Measurements from ENCODE around the gene GALE.
"Not testable (repeated sequence)": the region's sequence is repeated elsewhere in the genome, so short reads cannot be mapped to it uniquely, and the experiment has no call there.

GALE gene

GRCh38 chr1:23791516-23792047, 9.0 kb downstream of the GALE start:
- DNase-seq = peak; percentile 52

- peak; percentile 95 for DNase-seq
These were observed 9.6 kb downstream of the GALE start, which contains the start of gene LYPLA2 for GRCh38 chr1:23790696-23791515. LYPLA2 (plus strand) TSS chr1:23791145; CDS start chr1:23792683, 1,538 bp downstream.

GRCh38 chr1:23788695-23789094, 11.9 kb downstream of the GALE start:
- no peak for DNase-seq

GRCh38 chr1:23787701-23788100, 12.9 kb downstream of the GALE start:
- DNase-seq = no peak

GRCh38 chr1:23784846-23785245, 15.7 kb downstream of the GALE start:
- DNase-seq = no peak

GRCh38 chr1:23783141-23783540, 17.4 kb downstream of the GALE start:
- not testable (repeated sequence) for DNase-seq

- no peak for DNase-seq
These were observed 20.7 kb downstream of the GALE start for GRCh38 chr1:23779826-23780371.

- DNase-seq = peak; percentile 85
These were observed 22.4 kb downstream of the GALE start, which contains the start of gene PITHD1 for GRCh38 chr1:23777979-23778814. PITHD1 (plus strand) TSS chr1:23778418; CDS start chr1:23778516, 98 bp downstream.

- no peak for DNase-seq
These were observed 24.3 kb downstream of the GALE start for GRCh38 chr1:23776217-23776616.

GRCh38 chr1:23774174-23774880, 26.2 kb downstream of the GALE start:
- no peak for DNase-seq

GRCh38 chr1:23772854-23773242, 27.7 kb downstream of the GALE start:
- DNase-seq = no peak

GRCh38 chr1:23772049-23772853, 28.3 kb downstream of the GALE start:
- peak; percentile 91 for DNase-seq

GRCh38 chr1:23768733-23769132, 31.8 kb downstream of the GALE start:
- no peak for DNase-seq

GRCh38 chr1:23763041-23763577, 37.4 kb downstream of the GALE start:
- DNase-seq = no peak

- DNase-seq = no peak
These were observed 41.3 kb downstream of the GALE start for GRCh38 chr1:23759277-23759676.

GRCh38 chr1:23757812-23758211, 42.7 kb downstream of the GALE start:
- no peak for DNase-seq

GRCh38 chr1:23756676-23757075, 43.9 kb downstream of the GALE start:
- no peak for DNase-seq

GRCh38 chr1:23752909-23753308, 47.6 kb downstream of the GALE start:
- no peak for DNase-seq

GRCh38 chr1:23751815-23752200, 48.7 kb downstream of the GALE start:
- DNase-seq = no peak

GRCh38 chr1:23751050-23751814, 49.3 kb downstream of the GALE start:
- peak; percentile 34 for DNase-seq

GRCh38 chr1:23748016-23748415, 52.5 kb downstream of the GALE start:
- no peak for DNase-seq

All from stimulated activated CD4-positive, alpha-beta T cell treated with anti-CD3 and anti-CD28 coated beads, Interleukin-15, amount 100 ng/mL, for 24 hours (primary cell).